NCI-H82 treated with DMSO at 0.1 percent for 48 hours (cell line): Measurements from ENCODE around the gene CYP20A1.
"Not testable (repeated sequence)": the region's sequence is repeated elsewhere in the genome, so short reads cannot be mapped to it uniquely, and the experiment has no call there.

Experiments
- DNase-seq: peaks from one replicate; lab custom pipeline; 2025; ENCODE audit not compliant: unreplicated experiment; lab: John Stamatoyannopoulos, UW

The CYP20A1 gene

DNA sequence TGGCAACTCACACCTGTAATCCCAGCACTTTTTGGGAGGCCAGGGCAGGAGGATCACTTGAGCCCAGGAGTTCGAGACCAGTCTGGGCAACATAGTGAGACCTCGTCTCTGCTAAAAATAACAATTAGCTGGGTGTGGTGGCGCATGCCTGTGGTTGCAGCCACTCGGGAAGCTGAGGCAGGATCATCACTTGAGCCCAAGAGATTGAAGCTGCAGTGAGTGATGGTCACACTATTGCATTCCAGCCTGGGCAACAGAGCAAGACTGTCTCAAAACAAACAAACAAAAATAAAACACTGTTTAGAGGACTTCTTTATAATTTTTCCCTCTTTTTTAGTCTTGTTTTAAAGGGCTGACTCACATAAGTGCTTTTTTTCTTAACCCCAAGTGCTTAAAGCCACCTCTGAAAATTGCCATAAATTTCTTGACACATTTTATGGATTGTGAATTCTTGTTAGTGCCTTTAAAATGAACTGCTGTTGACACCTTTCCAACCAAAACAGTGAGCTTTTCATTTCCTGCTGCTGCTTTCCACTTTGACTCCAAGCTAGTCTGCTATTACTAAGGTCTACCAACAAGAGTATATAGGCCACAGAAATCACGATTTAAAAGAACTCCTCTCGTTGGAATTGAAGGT, 41.7 kb downstream of the CYP20A1 start:
- no peak for DNase-seq

DNA sequence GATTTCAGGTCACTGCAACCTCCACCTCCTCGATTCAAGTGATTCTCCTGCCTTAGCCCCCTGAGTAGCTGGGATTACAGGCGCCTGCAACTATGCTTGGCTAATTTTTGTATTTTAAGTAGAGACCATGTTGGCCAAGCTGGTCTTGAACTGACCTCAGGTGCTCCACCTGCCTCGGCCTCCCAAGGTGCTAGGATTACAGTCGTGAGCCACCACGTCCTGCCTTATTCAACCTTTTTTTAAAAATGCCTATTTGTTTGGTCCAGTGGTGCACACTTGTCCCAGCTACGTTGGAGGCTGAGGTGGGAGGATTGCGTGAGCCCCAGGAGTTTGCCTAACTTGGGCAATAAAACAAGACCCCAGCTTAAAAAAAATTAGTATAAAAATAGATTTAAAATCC, 43.3 kb downstream of the CYP20A1 start:
- DNase-seq: no peak

DNA sequence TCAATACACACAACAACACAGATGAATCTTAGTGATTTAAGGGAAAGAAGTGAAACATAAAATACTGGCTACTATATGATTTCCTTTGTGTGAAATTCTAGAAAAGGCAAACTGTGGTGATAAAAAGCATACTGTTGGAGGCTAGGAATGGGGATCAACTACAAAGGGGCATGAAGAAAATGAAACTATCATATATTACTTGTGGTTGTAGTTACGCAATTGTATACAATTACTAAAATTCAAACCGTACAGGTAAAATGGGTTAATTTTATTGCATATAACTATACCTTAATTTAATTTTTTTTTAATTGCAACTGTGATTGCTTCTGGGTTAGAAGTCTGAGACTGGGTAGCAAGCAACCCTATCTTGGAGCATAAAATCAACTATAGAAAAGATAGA, 47.7 kb downstream of the CYP20A1 start:
- DNase-seq: no peak

DNA sequence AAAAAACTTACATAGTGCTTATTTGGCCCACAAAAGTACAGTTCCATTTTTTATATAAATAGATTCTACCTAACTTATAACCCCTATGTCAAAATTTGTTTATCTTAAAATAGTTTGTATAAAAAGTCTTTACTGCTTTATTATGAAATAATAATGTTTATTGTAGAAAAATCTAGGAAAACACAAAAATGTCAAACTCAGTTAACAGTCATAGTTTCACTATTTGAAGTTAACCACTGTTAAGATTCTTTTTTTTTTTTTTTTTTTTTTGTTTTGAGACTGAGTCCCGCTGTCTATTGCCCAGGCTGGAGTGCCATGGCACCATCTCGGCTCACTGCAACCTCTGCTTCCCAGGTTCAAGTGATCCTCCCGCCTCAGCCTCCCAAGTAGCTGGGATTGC, 62.8 kb downstream of the CYP20A1 start:
- no peak for DNase-seq

DNA sequence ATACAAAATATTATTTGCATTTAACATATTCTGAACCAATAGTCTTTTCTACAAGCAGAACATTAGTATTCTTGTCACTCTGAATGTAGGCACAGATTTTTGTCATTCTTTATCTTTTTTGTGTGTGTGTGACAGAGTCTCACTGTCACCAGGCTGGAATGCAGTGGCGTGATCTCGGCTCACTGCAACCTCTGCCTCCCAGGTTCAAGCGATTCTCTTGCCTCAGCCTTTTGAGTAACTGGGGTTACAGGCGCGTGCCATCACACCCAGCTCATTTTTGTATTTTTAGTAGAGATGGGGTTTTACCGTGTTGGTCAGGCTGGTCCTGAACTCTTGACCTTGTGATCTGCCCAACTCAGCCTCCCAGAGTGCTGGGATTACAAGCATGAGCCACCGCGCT, 63.8 kb downstream of the CYP20A1 start:
- DNase-seq: not testable (repeated sequence)

DNA sequence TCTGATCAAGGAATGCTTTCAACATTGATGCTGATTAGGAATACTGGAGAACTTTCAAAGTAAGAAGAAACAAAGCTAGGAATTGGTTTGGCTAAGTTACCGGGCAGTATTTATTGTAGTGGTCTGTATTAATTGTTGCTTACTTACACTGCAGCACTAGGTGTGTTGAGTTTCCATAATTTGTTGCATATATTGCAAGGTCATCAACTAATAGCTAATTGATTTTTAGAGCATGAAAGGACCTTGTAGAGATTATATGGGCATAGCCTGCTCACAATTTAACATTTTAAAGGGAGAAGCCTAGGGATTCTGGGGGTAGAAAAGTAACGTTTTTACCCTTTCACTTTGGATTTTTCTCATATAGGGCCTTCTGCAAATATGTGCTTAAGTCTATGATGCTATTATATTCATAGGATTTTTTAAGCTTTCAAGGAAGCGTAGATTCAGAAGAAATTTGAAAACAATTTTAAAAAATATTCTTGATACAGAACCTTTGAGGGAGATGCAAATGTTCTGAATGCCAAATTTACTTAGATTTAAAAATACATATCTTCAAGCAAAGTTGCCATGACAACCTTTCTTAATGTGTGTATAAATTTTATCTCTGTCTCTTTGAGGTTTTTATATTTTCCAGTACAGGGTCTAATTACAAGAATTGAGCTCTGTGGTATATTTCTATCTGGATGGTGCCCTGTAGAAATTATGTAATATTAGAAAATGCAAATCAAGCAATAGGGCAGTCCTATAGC, 72.0 kb downstream of the CYP20A1 start:
- no peak for DNase-seq

DNA sequence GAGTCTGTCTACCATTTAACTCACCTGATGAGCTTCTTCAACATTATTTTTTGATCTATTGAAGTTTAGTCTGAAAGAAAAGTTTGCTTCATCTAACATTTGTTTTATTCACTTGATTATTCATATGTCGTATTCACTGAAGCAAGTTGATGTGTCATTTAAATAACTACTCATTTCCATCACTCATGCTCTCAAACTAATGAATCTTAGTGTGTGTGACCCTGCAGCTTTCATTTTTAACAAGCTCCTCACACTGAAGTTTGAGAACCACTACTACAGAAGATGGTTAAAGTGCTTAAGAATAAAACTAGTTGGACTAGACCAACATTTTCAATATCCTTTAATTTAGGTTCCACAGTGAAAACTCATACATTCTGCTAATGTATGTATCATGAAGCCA, 87.5 kb downstream of the CYP20A1 start:
- DNase-seq: no peak

DNA sequence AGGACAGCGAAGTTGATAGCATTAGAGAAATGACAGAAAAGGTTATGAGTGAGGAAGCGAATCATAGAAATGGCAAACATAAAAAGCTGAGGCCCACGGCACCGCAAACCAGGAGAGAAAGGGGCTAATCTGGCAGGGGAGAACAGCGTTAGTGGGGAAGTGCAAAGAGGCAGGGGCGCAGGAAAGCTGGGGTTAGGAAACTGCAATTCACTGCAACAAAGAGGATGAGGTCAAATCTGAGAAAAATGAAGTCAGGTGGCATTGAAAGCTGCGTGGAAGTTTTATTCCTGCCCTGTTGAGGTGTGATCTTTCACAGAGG, 88.7 kb downstream of the CYP20A1 start:
- peak; percentile 35 for DNase-seq

DNA sequence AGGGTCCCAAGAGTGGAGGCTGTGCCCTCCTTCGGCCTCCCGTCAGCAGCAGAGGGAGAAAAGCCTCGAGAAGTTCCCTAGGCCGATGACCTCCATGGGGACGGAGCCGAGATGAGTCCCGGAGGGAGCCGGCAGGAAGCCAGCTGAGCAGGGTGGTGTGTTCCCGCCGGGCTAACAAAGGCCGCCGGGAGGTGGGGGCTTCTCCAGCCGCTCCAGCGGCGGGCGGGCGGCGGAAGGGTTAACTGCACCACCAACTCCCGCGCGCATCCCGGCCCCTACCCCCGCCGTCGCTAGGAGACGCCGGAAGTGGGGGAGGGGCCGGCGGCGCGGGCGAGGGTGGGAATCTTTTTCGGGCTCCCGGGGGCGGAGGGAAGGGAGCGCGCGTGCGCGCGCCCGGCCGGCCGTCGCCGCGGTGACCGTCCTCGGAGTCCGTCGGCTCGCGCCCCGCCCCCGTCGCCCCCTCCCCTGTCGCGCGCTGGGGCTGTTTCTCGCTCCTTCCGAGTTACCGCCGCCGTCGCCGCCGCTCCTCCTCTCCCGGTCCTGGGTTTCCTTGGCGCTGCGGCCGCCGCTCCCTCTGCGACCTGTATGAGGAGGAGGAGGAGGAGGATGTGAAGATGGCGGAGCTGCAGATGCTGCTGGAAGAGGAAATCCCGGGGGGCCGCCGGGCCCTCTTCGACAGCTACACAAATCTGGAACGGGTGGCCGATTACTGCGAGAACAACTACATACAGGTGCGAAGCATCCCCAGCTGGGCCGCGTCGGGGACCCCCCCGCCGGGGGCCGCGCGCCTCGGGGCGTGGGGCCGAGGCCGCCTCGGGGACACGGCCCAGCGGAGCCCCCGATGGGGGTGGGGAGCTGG, 89.3 kb downstream of the CYP20A1 start, which contains the start of gene ABI2:
ABI2 (plus strand) TSS at position 494 of the 859 bp plus-strand sequence; CDS start at position 615, 121 bp downstream.
- peak; percentile 82 for DNase-seq

DNA sequence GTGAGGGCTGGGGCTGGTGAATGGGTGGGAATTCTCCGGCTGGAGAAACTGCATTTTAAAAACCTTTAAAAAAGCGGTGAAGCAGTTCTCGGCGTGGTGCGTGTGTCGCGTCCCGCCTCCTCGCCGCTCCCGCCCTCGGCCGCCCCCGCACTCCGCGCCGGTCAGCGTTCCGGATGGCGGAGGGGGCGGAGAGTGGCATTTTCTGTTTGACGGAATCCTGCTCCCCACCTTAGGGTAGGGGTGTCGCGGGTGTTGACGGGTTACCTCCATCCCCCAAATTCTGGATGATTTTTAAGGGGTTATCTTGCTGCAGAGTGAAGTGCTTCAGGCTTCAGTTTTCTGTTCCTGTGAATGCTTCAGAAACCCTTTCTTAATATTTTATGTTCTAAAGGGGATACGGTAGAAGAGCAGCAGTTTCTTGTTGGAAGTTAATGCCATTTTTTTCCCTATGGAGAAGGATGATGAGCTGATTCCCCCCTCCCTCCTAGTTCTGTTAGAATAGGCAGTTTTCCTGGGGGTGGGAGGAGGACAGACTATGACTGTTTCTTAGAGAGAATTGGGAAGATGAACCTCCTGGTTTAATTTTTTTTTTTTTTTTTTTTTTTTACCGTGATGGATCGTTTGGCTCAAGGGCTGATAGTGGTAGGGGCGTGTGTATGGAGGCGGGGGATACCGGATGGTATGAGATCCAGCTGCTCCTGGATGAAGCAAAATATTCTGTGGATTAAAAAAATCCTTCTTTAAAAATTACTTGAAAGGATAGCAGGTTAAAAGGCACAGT, 90.1 kb downstream of the CYP20A1 start:
- no peak for DNase-seq

DNA sequence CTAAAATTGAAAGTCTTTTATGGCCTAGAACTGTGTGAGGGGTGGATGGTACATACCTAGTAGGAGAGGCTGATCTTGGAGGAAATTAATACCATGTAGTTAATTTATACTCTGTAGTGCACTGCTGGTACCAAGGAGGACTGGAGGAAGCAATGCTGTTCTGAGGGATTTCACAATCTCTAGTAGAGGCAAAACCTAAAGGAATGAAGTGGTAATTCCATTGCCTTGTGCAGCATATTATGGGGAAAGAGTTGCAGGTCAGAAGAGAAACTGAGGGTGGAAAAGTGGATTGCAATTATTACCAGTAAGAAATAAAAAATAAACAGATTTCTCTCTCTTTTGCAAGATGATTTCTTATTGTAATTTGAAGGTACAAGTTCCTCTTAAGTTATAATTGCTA, 91.6 kb downstream of the CYP20A1 start:
- peak; percentile 11 for DNase-seq

DNA sequence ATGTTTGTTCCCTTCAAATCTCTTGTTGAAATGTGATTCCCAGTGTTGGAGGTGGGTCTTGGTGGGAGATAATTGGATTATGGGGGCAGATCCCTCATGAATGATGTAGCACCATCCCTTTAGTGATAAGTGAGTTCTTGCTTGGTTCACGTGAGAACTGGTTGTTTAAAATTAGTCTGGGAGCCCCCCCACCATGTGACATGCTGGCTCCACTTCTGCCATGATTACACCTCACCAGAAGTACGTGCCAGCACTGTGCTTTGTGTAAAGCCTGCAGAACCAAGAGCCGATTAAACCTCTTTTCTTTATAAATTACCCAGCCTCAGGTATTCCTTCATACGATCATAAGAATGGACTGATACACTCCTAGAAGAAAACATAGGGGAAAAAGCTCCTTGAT, 99.5 kb downstream of the CYP20A1 start:
- DNase-seq: no peak

DNA sequence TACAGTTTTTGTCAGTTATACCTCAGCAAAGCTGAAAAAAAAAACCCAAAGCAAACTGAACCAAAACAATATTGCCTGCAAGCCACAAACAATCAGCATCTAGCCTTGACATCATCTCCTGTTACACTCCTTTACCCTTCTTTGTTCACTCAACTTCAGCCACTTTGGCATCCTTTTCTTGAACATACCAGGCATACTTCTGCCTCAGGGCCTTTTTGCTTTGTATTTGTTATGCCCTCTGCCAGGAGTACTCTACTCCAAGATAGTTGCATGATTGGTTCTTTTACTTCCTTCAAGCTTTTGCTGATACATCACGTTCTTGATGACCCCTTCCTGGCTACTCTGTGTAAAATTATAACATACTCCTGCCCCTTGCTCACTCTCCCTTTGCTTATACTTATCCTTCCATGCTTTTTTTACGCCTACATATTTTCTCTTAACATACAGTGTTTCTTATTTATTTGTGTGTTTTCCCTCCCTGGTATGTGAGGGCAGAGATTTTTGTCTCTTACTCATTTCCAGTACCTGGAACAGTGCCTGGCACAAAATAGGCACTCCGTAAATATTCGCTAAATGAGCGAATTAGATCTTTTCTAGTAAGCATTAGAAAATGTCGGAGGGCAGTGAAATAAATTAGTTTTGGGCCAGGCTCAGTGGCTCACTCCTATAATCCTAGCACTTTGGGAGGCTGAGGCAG, 102.1 kb downstream of the CYP20A1 start:
- no peak for DNase-seq

DNA sequence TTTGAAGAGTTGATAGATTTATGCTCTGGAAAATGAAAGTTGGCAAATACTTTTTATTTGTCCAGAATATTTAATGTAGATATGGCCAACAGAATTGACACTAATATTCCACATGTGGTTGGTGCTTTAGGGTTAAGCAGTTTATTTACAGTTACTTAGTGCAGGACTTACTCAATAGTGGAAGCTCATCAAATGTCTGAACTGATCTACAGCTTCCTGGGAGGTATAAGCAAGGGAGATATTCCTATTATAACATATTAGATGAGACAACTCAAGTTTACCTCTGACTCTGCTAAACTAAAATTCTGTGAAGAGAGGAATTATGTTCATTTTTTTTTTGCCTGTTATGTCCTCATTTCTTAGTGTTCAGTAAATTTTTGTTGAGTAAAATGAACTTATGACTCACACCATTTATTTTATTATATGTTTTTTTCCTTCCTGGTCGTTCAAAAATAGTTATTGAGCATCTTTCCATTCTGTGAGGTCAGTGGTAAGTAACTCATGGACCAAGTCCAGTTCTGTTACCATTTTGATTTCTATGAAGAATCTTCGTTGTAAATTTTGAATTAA, 103.0 kb downstream of the CYP20A1 start:
- no peak for DNase-seq

DNA sequence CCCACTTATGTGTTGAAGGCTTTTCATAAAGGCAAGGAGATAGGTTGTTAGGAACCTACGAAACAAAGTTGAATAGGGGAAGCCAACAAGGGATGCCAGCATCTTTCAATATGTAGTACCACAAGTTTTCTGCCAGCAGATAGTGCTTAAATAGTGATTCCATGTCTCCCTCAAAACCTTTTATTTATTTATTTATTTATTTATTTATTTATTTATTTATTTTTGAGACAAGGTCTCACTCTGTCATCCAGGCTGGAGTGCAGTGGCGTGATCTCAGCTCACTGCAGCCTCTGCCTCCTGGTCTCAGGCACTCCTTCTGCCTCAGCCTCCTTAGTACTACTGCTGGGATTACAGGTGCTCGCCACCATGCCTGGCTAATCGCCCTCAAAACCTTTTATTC, 103.6 kb downstream of the CYP20A1 start:
- not testable (repeated sequence) for DNase-seq

DNA sequence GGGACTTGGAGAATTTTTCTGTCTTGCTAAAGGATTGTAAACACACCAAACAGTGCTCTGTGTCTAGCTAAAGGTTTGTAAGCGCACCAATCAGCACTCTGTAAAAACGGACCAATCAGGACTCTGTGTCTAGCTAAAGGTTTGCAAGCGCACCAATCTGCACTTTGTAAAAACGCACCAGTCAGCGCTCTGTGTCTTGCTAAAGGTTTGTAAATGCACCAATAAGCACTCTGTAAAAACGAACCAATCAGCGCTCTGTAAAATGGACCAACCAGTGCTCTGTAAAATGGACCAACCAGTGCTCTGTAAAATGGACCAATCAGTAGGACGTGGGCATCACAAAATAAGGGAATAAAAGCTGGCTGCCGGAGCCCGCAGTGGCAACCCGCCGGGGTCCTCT, 105.8 kb downstream of the CYP20A1 start:
- no peak for DNase-seq

DNA sequence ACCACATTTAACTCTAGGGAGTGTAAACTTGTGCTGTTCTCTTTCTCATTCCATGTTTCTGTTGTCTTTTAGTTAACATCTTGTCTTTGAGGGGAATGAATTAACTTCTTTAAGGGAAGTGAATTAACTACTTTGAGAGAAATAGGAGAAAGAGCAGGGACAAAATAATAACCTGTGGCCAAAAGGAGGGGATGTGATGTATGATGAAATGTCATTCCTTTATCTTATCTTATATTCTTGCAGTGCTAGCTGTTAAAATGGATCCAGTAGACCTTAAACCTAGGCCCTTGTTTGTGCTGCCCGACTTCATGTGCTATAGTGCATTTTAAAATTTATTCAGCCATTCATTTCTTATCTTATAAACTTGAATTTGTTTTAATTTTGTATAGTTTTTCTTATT, 107.8 kb downstream of the CYP20A1 start:
- DNase-seq: no peak

DNA sequence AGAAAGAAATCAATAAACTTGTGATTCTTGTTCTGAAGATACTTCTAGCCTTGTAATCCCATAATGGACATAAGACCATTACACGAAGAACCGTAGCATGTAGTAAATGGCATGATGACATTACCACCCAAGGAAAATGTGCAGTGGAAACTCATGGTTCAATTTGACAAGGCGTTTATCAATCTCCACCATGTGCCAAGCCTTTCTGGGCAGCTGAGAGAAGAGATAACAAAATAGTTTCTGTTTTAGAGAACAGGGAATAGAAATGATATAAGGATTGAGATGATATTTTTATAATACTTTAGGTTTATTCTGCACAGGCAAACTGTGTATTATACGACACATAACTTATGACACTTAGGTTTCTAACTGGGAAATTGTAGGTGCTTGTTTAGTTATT, 108.6 kb downstream of the CYP20A1 start:
- no peak for DNase-seq

DNA sequence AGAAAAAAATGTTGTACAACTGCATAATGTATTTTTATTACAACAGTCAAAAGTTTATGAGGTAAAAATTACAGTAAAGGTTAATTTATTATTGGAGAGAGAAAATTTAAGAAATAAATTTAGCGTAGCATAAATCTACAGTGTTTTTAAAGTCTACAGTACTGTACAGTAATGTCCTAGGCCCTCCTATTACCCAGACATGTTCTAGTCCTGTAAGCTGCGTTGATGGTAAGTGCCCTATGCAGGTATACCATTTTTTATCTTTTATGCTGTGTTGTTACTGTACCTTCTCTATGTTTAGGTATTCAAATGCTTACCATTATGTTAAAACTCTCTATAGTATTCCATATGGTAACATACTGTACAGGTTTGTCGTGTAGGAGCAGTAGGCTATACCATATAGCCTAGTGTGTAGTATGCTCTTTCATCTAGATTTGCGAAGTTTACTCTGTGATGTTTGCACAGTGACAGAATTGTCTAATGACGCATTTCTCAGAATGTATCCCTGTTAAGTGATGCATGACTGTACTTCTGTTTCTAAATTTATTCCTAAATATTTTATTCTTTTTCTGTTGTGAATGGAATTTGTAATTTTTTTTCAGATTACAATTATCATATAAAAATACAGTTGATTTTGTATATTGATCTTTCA, 113.9 kb downstream of the CYP20A1 start:
- DNase-seq: no peak

DNA sequence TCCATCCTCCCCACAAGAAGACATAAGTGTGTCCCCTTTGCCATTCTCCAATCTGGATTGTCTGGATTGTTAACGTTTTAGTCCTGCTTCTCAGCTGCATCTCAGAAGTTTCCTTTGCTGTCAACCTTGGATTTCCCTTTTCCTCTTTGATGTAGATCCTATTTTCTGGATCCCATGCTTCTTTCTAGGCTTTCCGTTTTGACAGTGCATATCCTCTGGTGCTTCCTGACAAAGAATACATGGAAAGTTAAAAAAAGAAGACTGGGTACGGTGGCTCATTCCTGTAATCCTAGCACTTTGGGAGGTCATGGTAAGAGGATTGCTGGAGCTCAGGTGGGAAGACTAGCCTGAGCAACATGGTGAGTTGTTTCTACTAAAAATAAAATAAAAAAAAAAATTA, 116.1 kb downstream of the CYP20A1 start:
- no peak for DNase-seq
